PFSK-1 (cell line): ENCODE measurements around the gene LRRC4B.

ENCODE experiments used
- FOXP2 ChIP-seq: optimal IDR thresholded peaks from 2 replicates; pipeline ENCODE3; 2011; ENCODE audit warnings: borderline replicate concordance, control low read depth, inconsistent platforms; ENCODE audit not compliant: insufficient read depth; ENCODE audit errors: extremely low read length, extremely low read depth
- POLR2AphosphoS5 ChIP-seq: IDR thresholded peaks from 2 replicates; pipeline ENCODE4 v1.6.1; 2012; ENCODE audit warnings: low read depth, mild to moderate bottlenecking, control low read depth, low read length, moderate library complexity
- REST ChIP-seq, 2 experiments: IDR thresholded peaks; 2 replicates each; pipeline versions ENCODE4 v1.6.1 to v1.8.0; 2011 to 2012; ENCODE audit warnings: low read depth in 2 of 2, low read length in 2 of 2, control low read depth in 1 of 2, inconsistent platforms in 1 of 2, mild to moderate bottlenecking in 1 of 2, moderate library complexity in 1 of 2; ENCODE audit not compliant: insufficient read depth in 1 of 2
- SIN3A ChIP-seq: IDR thresholded peaks from 2 replicates; pipeline ENCODE4 v1.6.1; 2012; ENCODE audit warnings: mild to moderate bottlenecking, low read length, moderate library complexity, borderline replicate concordance; ENCODE audit not compliant: insufficient read depth
- TAF1 ChIP-seq: IDR thresholded peaks from 2 replicates; pipeline ENCODE4 v1.6.1; 2012; ENCODE audit warnings: low read length, control low read depth, borderline replicate concordance; ENCODE audit not compliant: insufficient read depth

The LRRC4B gene

GRCh38 chr19:50506700-50507099 lies 61.5 kb downstream of the LRRC4B start:
- no peak for TF ChIP-seq REST (IDR thresholded peaks at IDR 0.05; ENCODE audit: insufficient read depth in 1 of 2, low read depth in 2 of 2, low read length in 2 of 2)
- TF ChIP-seq POLR2AphosphoS5 = no peak
- TF ChIP-seq SIN3A = no peak
- TF ChIP-seq FOXP2 = no peak
- TF ChIP-seq TAF1 = no peak

- TF ChIP-seq TAF1 (no peak), POLR2AphosphoS5 (no peak), REST (IDR thresholded peaks at IDR 0.05; ENCODE audit: insufficient read depth in 1 of 2, low read depth in 2 of 2, low read length in 2 of 2) (no peak)
Measured at GRCh38 chr19:50505856-50506611, 62.2 kb downstream of the LRRC4B start.

DNA sequence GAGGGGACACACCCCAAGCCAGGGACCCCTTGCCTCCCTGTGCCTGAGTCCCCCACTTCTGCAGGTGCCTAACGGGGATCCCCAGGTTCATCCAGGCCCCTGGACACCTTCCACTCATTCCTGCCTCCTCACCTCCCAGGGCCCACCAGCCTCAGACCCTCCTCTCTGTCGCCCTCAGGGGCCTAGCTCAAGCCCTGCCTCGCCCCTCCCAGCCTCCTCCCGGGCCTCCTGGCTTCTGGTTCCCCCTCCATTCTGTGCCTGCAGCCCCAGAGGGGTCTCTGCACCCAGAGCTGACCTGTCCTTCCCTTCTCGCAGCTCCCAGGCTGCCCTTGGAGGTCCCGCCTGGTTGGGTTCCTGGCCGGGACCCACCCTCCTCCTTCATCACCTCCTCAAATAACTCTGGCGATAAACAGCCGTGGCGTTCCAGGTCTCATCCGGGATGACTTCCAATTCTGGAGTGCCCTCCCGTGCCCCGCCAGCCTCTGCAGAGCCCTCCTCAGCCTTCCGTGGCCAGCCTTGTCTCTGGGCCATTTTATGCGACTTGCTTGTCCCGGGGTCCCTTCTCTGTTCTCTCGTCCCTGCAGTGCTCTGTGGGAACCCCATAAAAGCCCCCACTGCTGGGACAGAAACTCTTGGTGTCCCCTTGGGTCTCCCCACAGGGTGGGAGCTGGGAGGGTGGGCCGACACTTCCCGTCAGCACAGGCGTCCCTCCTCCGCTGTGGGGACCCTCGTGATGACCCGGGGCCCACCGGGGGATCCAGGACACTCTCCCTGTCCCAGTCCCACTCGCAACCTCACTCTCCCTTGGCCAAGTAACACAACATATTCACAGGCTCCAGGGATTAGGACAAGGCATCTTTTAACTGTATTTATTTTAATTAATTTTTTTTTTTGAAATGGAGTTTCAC lies 66.4 kb downstream of the LRRC4B start:
- no peak for TF ChIP-seq SIN3A
- TF ChIP-seq REST (IDR thresholded peaks at IDR 0.05; ENCODE audit: insufficient read depth in 1 of 2, low read depth in 2 of 2, low read length in 2 of 2) = no peak
- no peak for TF ChIP-seq TAF1
- TF ChIP-seq POLR2AphosphoS5 = no peak
- TF ChIP-seq FOXP2 = no peak

DNA sequence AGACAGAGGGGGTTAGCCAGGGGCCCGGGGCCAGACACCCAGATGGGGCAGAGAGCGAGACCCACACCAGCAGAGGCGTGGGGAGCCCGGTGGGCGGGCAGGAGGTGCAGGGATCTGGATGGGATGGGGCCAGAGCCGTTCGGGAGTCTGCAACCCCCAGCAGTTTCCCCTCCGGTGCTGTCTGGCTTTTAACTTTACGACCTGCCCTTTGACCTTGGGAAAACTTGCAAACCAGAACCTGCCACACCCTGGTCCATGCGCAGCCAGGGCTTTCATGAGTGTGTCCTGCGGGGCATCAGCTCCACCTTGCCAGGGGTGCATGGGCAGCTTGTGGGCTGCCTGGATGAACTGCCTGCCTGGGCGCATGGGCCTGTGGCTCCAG lies 67.1 kb downstream of the LRRC4B start:
- TF ChIP-seq TAF1 = no peak
- TF ChIP-seq SIN3A = no peak
- no peak for TF ChIP-seq POLR2AphosphoS5
- no peak for TF ChIP-seq FOXP2
- TF ChIP-seq REST (IDR thresholded peaks at IDR 0.05; ENCODE audit: insufficient read depth in 1 of 2, low read depth in 2 of 2, low read length in 2 of 2) = no peak
